ENCODE measurements around the gene NELL1.

DNA sequence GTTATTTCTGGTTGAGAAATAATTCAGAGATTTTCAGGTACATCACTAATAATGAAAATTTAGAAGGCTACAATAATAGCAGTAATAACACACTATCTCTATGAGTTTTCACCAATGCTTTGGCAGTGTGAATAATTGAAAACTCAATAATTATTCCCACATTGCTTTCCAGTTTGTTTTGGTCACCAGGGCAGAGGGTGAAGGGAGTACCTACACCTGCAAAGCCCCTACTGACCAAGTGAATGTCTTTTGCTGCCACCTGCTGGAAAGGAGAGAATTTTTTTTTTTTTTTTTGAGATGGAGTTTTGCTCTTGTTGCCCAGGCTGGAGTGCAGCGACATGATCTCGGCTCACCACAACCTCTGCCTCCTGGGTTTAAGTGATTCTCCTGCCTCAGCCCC is 3.2 kb downstream of the NELL1 start:
- TF ChIP-seq, protein P1, sequence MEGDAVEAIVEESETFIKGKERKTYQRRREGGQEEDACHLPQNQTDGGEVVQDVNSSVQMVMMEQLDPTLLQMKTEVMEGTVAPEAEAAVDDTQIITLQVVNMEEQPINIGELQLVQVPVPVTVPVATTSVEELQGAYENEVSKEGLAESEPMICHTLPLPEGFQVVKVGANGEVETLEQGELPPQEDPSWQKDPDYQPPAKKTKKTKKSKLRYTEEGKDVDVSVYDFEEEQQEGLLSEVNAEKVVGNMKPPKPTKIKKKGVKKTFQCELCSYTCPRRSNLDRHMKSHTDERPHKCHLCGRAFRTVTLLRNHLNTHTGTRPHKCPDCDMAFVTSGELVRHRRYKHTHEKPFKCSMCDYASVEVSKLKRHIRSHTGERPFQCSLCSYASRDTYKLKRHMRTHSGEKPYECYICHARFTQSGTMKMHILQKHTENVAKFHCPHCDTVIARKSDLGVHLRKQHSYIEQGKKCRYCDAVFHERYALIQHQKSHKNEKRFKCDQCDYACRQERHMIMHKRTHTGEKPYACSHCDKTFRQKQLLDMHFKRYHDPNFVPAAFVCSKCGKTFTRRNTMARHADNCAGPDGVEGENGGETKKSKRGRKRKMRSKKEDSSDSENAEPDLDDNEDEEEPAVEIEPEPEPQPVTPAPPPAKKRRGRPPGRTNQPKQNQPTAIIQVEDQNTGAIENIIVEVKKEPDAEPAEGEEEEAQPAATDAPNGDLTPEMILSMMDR (IDR thresholded peaks at IDR 0.05), result peak in 3 of 6 experiments; percentile 16 to 30 (median 29)
- TF ChIP-seq POLR2A (IDR thresholded peaks at IDR 0.05), result no peak
